Body of pancreas (tissue), 4 donors: ENCODE measurements around the gene HTR6.

ENCODE experiments used
- POLR2A ChIP-seq, 3 donors: fragments of 450-650 bp; IDR thresholded peaks; one replicate each; pipeline ENCODE4 v1.6.1; 2016; ENCODE audit warnings: antibody characterized with exemption in 3 of 3, mild to moderate bottlenecking in 2 of 3
- TF ChIP-seq, protein P1 (sequence below), 7 experiments: fragments of 450-650 bp in 4 of 7; fragments of 200-600 bp in 3 of 7; sonication (generic) in 3 of 7; IDR thresholded peaks; one replicate each; pipeline ENCODE4 v1.5.1; 2016 to 2019; ENCODE audit warnings: antibody characterized with exemption in 7 of 7

DNA sequence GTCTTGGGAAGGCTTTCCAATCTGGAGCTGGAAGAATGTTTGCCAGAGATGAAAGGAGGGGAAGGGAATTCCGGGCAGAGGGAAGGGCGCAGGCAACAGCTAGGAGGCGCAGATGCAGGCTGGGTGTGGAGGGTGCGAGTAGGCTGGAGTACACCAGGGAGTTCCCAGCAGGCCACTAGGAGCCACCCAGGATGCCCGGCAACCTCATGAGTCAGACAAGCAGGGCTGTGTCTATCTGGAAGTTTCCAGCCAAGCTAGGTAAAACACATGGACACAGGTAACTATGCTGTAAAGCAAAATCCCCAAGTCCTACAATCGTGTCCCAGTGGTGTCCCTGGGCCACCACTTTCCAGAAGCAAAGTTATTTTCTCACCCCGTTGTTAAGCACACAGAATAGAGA is 21.6 kb upstream of the HTR6 start:
- TF ChIP-seq, protein P1, sequence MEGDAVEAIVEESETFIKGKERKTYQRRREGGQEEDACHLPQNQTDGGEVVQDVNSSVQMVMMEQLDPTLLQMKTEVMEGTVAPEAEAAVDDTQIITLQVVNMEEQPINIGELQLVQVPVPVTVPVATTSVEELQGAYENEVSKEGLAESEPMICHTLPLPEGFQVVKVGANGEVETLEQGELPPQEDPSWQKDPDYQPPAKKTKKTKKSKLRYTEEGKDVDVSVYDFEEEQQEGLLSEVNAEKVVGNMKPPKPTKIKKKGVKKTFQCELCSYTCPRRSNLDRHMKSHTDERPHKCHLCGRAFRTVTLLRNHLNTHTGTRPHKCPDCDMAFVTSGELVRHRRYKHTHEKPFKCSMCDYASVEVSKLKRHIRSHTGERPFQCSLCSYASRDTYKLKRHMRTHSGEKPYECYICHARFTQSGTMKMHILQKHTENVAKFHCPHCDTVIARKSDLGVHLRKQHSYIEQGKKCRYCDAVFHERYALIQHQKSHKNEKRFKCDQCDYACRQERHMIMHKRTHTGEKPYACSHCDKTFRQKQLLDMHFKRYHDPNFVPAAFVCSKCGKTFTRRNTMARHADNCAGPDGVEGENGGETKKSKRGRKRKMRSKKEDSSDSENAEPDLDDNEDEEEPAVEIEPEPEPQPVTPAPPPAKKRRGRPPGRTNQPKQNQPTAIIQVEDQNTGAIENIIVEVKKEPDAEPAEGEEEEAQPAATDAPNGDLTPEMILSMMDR (IDR thresholded peaks at IDR 0.05): no peak
- no peak for TF ChIP-seq POLR2A (IDR thresholded peaks at IDR 0.05)
